Epithelial cell of esophagus (primary cell): ENCODE data around the gene SCFD2.

Source experiments
- DNase-seq: peaks from one replicate; pipeline ENCODE4 v3.0.0; 2010; ENCODE audit warnings: low read depth
- H3K4me3 ChIP-seq: 2 replicates; pipeline ENCODE4 v1.5.1; 2011; ENCODE audit warnings: mild to moderate bottlenecking, low read length, control low read depth
- TF ChIP-seq, protein P1 (sequence below): IDR thresholded peaks from 2 replicates; pipeline ENCODE4 v1.5.1; 2011; ENCODE audit warnings: low read depth, mild to moderate bottlenecking, low read length, control low read depth, inconsistent platforms; ENCODE audit not compliant: insufficient read depth; ENCODE audit errors: missing control alignments

Gene SCFD2

DNA sequence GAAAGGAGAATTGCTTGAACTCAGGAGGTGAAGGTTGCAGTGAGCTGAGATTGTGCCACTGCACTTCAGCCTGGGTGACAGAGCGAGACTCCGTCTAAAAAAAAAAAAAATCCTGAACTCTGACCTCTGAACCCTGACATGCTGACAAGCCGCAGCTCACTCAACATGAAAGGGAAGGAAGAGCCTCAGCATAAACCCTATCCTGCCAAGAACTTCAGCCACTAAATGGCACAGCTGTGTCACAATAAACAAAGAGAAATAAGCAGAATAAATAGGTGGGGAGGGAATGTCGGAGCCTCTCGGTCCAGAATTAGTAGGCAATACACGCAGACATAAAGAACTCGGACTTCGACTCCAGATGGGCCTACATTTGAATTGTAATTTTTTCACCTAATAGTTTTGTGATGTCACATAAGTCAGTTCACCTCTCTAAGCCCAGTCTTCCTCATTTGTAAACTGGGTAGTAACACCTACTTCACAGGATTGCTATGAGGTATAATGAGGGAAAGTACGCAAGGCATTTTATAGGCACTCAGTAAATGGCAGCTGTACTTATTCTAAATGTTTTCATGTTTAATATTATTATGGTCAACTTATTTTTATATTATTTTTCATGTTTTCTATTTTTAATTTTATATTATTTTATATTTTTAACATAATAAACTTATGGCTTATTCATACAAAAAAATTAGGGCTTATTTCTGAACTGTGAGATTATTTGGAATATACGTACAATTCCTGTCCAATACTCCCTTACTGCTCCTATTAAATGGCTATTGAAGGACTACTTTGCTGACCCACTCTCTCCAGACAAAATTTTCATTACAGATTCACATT lies 243.4 kb downstream of the SCFD2 start:
- H3K4me3 ChIP-seq = no peak overlapping the region
- TF ChIP-seq, protein P1, sequence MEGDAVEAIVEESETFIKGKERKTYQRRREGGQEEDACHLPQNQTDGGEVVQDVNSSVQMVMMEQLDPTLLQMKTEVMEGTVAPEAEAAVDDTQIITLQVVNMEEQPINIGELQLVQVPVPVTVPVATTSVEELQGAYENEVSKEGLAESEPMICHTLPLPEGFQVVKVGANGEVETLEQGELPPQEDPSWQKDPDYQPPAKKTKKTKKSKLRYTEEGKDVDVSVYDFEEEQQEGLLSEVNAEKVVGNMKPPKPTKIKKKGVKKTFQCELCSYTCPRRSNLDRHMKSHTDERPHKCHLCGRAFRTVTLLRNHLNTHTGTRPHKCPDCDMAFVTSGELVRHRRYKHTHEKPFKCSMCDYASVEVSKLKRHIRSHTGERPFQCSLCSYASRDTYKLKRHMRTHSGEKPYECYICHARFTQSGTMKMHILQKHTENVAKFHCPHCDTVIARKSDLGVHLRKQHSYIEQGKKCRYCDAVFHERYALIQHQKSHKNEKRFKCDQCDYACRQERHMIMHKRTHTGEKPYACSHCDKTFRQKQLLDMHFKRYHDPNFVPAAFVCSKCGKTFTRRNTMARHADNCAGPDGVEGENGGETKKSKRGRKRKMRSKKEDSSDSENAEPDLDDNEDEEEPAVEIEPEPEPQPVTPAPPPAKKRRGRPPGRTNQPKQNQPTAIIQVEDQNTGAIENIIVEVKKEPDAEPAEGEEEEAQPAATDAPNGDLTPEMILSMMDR = no peak
- no peak for DNase-seq

DNA sequence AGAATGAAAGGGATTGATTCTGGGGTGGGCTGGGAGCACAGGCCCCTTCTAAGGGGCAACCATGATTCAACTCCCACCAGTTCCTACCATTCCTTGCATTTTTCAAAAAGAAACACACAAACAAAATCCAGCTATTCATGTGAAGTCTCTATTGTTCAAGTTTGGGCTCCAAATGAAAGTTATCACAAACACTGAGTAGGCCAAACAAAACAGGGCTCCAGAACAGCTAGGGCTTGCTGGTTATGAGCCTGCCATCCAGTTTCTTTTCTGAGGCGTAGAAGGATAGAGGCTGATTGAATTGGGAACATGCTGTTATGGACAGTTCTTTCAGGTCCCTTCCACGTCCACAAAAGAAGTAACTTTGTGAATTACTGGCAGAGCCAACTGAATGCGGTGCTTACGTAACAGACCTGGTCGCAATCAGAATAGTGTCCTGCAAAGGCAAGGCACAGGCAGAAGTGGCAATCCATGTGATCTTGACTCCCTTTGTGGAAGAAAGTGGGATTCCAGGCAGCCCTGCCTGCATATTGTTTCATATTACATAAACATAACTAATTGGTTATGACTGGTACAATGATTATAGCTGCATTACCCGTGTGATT lies 244.5 kb downstream of the SCFD2 start:
- TF ChIP-seq, protein P1 = no peak
- no peak for DNase-seq
- H3K4me3 ChIP-seq = no peak overlapping the region

DNA sequence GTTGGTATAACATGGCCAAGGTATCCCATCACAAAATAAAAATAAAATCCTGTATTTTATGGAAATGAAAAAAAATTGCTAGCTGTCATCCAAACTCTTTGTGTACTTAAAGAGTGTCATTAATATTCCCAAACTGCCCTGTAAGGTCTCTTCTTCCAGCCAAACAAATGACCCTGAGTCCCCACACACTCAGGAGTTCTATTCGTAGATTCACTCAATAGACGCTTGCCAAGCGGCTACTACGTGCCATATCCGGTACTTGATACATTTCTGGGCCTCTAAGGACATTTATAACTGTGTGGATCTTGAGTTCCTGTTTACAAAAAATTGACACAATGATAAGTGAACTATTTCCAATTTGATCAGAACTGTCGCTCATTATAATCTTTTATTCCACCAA lies 245.1 kb downstream of the SCFD2 start:
- H3K4me3 ChIP-seq = no peak overlapping the region

DNA sequence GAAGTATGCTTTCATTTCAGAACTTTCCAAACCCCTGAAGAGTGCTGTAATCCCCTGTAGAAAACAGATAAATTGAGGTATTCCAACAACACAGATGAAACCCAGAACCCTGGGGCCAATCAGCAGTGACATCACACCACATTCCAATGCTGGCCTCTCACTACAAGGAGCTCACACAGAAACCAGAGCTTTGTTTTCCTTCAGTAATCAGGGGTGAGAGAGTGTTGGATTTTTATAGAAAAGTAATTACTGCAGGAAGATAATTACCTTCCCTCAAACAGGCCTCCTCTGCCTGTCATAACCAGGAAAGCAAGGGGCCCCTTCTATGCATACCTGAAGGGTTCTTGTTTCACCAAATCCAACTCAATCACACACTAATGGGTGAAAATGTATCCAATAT lies 246.2 kb downstream of the SCFD2 start:
- TF ChIP-seq, protein P1 = no peak
- H3K4me3 ChIP-seq = no peak overlapping the region
- DNase-seq = peak; percentile 74

More for the DNA sequence above, 245.1 kb downstream of the SCFD2 start:
- TF ChIP-seq, protein P1 = no peak
- no peak for DNase-seq

DNA sequence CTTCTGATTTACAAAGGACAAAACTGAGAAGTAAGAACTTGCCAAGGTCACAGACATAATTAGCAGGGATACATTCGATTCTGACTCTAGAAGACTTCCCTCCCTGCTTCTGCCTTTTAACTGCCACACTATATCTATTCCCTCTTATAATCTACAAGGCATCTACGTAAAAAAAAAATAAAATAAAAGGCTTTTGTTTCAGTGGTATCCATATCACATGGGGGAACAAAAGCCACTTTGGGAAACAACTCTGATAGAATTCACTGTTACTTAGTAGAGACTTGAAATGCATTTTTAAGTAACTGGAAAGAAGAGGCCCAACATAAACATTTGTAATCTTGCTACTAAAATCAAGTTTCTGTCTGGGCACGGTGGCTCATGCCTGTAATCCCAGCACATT lies 247.2 kb downstream of the SCFD2 start:
- no peak for DNase-seq
- TF ChIP-seq, protein P1 = no peak
- H3K4me3 ChIP-seq = no peak overlapping the region

DNA sequence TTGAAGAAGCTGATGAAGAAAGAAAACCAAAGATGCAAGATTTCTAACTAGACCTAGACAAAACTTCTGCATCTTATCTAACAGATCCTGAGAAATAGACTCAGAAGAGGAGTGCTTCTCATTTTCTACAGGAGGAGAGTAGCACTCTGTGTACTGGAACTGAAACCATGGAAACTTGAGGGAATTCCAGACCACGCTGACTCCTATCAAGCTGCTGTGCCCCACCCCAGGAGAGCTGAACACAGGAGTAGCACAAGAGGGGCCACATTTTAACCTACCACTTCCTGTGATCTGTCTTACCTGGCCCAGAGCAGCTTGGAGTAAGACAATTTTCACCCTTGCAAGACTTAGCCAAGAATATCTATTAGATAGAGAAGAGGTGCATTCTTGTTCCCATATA lies 248.9 kb downstream of the SCFD2 start:
- TF ChIP-seq, protein P1 = no peak
- no peak overlapping the region for H3K4me3 ChIP-seq
- DNase-seq = no peak
